Astrocyte (in vitro differentiated cells and primary cell): ENCODE measurements around the gene HS3ST3A1.

Experiments
- EZH2 ChIP-seq: IDR thresholded peaks from 2 replicates; pipeline ENCODE4 v1.6.1; 2012; ENCODE audit warnings: mild to moderate bottlenecking, low read length, inconsistent platforms; ENCODE audit not compliant: insufficient read depth
- TF ChIP-seq, protein P1 (sequence below): IDR thresholded peaks from 2 replicates; pipeline ENCODE4 v1.5.1; 2011; ENCODE audit warnings: low read depth, mild to moderate bottlenecking, inconsistent platforms, low read length, moderate library complexity; ENCODE audit not compliant: insufficient read depth

- TF ChIP-seq, protein P1, sequence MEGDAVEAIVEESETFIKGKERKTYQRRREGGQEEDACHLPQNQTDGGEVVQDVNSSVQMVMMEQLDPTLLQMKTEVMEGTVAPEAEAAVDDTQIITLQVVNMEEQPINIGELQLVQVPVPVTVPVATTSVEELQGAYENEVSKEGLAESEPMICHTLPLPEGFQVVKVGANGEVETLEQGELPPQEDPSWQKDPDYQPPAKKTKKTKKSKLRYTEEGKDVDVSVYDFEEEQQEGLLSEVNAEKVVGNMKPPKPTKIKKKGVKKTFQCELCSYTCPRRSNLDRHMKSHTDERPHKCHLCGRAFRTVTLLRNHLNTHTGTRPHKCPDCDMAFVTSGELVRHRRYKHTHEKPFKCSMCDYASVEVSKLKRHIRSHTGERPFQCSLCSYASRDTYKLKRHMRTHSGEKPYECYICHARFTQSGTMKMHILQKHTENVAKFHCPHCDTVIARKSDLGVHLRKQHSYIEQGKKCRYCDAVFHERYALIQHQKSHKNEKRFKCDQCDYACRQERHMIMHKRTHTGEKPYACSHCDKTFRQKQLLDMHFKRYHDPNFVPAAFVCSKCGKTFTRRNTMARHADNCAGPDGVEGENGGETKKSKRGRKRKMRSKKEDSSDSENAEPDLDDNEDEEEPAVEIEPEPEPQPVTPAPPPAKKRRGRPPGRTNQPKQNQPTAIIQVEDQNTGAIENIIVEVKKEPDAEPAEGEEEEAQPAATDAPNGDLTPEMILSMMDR, result no peak
- no peak for TF ChIP-seq EZH2
Measured at GRCh38 chr17:13554231-13554630, 47.5 kb downstream of the HS3ST3A1 start.
